EL (cell line): ENCODE data around the gene PRPS1.
A peak's percentile ranks its signal among the peaks of the same experiment; 100 is the strongest.
"Not testable (repeated sequence)": the region's sequence is repeated elsewhere in the genome, so short reads cannot be mapped to it uniquely, and the experiment has no call there.

Experiments
- DNase-seq: peaks from one replicate; pipeline ENCODE4 v3.0.0-alpha.2; 2016

The PRPS1 gene

GRCh38 chrX:107630031-107630689 lies 1.9 kb downstream of the PRPS1 start:
- DNase-seq, result no peak

GRCh38 chrX:107632346-107632745 lies 4.0 kb downstream of the PRPS1 start:
- peak; percentile 64 for DNase-seq

GRCh38 chrX:107646735-107647134 lies 18.4 kb downstream of the PRPS1 start:
- no peak for DNase-seq

- no peak for DNase-seq
Observed at GRCh38 chrX:107648332-107648731, 20.0 kb downstream of the PRPS1 start.

- no peak for DNase-seq
Observed at GRCh38 chrX:107654566-107654871, 26.2 kb downstream of the PRPS1 start.

GRCh38 chrX:107654872-107655761 lies 26.8 kb downstream of the PRPS1 start:
- peak; percentile 92 for DNase-seq

GRCh38 chrX:107656978-107657377 lies 28.7 kb downstream of the PRPS1 start:
- no peak for DNase-seq

- no peak for DNase-seq
Observed at GRCh38 chrX:107658660-107659059, 30.4 kb downstream of the PRPS1 start.

GRCh38 chrX:107659286-107659685 lies 31.0 kb downstream of the PRPS1 start:
- no peak for DNase-seq

- DNase-seq, result peak; percentile 36
Observed at GRCh38 chrX:107659768-107660167, 31.5 kb downstream of the PRPS1 start.

- no peak for DNase-seq
Observed at GRCh38 chrX:107662145-107662544, 33.8 kb downstream of the PRPS1 start.

- no peak for DNase-seq
Observed at GRCh38 chrX:107662824-107663223, 34.5 kb downstream of the PRPS1 start.

GRCh38 chrX:107666931-107667330 lies 38.6 kb downstream of the PRPS1 start:
- DNase-seq, result no peak

GRCh38 chrX:107667426-107667825 lies 39.1 kb downstream of the PRPS1 start:
- DNase-seq, result no peak

GRCh38 chrX:107668710-107669109 lies 40.4 kb downstream of the PRPS1 start:
- DNase-seq, result not testable (repeated sequence)

- no peak for DNase-seq
Observed at GRCh38 chrX:107669261-107669660, 41.0 kb downstream of the PRPS1 start.

GRCh38 chrX:107669885-107670628 lies 41.7 kb downstream of the PRPS1 start:
- no peak for DNase-seq

- DNase-seq, result not testable (repeated sequence)
Observed at GRCh38 chrX:107671256-107671655, 42.9 kb downstream of the PRPS1 start.

GRCh38 chrX:107672955-107673378 lies 44.7 kb downstream of the PRPS1 start:
- peak; percentile 67 for DNase-seq

GRCh38 chrX:107673431-107673830 lies 45.1 kb downstream of the PRPS1 start:
- no peak for DNase-seq

GRCh38 chrX:107673933-107674479 lies 45.7 kb downstream of the PRPS1 start:
- no peak for DNase-seq

GRCh38 chrX:107674480-107675364 lies 46.4 kb downstream of the PRPS1 start:
- no peak for DNase-seq

GRCh38 chrX:107675365-107675654 lies 47.0 kb downstream of the PRPS1 start:
- no peak for DNase-seq
